K562 (cell line): ENCODE results near the gene SKP2. TPM values are rescaled to one million over a fixed set of nuclear protein-coding genes. Genes with fewer than 3 reads are reported as not detected.

Source experiments
- ATAC-seq: fragments of 200-7000 bp; cut with Tn5 transposase; 3 replicates; pipeline ENCODE4 v1.9.1; 2020; ENCODE audit warnings: moderate library complexity
- BruUV-seq: library from RNA; stranded (reverse); fragments of 400-500 nt; replicated peaks from 2 replicates; lab custom pipeline; 2021; lab: Mats Ljungman, UMichigan
- CTCF ChIA-PET: fragments of 300-600 bp; formaldehyde crosslinking; extraction: SDS; loops from one replicate; lab custom pipeline; 2021; ENCODE audit warnings: low intra/inter-chr PET ratio; lab: Yijun Ruan, JAX
- POLR2A ChIA-PET: fragments of 300-600, 350-650 bp; sonication (Branson Sonifier 250); formaldehyde crosslinking; extraction: SDS; loops from one replicate; lab custom pipeline; 2021; ENCODE audit warnings: antibody characterized with exemption, inconsistent platforms; lab: Yijun Ruan, JAX
- DNase-seq, 4 experiments: peaks; one replicate each; pipeline versions ENCODE4 v3.0.0 to v3.0.0-alpha.2; 2011 to 2018; ENCODE audit warnings: low spot score in 3 of 4, mixed read lengths in 3 of 4; ENCODE audit errors: extremely low read depth in 1 of 4
- FAIRE-seq: peaks from 2 replicates; lab custom pipeline; 2011; peaks lifted over from hg19 to GRCh38; lab: Jason Lieb, UNC
- H2AFZ ChIP-seq: 2 replicates; pipeline ENCODE4 v1.6.0; 2011; ENCODE audit warnings: low read depth, low read length, control low read depth, inconsistent platforms
- H3K27ac ChIP-seq: fragments of 200-600 bp; 3 replicates; pipeline ENCODE4 v1.8.0; 2011; ENCODE audit warnings: low read depth, mild to moderate bottlenecking, control low read depth, inconsistent platforms, low read length, moderate library complexity, mixed read lengths; ENCODE audit errors: extremely low read depth
- H3K27me3 ChIP-seq, 2 experiments: fragments of 300-600 bp in 1 of 2; 2 replicates in 1 of 2; 3 replicates in 1 of 2; pipeline versions ENCODE4 v1.6.0 to v1.8.0; 2011; ENCODE audit warnings: inconsistent platforms in 2 of 2, low read length in 2 of 2, mild to moderate bottlenecking in 1 of 2, mixed read lengths in 1 of 2, moderate library complexity in 1 of 2; ENCODE audit not compliant: control insufficient read depth in 2 of 2, insufficient read depth in 2 of 2
- H3K36me3 ChIP-seq: fragments of 300-600 bp; 3 replicates; pipeline ENCODE4 v1.8.0; 2011; ENCODE audit warnings: mild to moderate bottlenecking, low read length, inconsistent platforms; ENCODE audit not compliant: control insufficient read depth, insufficient read depth
- H3K4me1 ChIP-seq, 2 experiments: fragments of 200-600 bp in 1 of 2; replicated peaks in 1 of 2; 2 replicates in 1 of 2; 3 replicates in 1 of 2; pipeline versions ENCODE4 v1.5.1 to v1.8.0; 2011; ENCODE audit warnings: inconsistent platforms in 2 of 2, low read length in 2 of 2, mild to moderate bottlenecking in 1 of 2, mixed read lengths in 1 of 2, moderate library complexity in 1 of 2; ENCODE audit not compliant: control insufficient read depth in 2 of 2, insufficient read depth in 2 of 2
- H3K4me2 ChIP-seq: 2 replicates; pipeline ENCODE4 v1.6.1; 2011; ENCODE audit warnings: low read length, control low read depth, inconsistent platforms, mixed read lengths; ENCODE audit not compliant: insufficient read depth
- H3K4me3 ChIP-seq: fragments of 200-600 bp; sonication (generic), shearing (Covaris generic); 2 replicates; pipeline ENCODE4 v1.5.1; 2016; ENCODE audit warnings: control low read depth, inconsistent platforms
- H3K79me2 ChIP-seq: fragments of 200-600 bp; 3 replicates; pipeline ENCODE4 v1.8.0; 2011; ENCODE audit warnings: low read length, inconsistent platforms; ENCODE audit not compliant: control insufficient read depth, insufficient read depth
- H3K9ac ChIP-seq, 2 experiments: 2 replicates each; pipeline versions ENCODE4 v1.6.0 to v1.6.1; 2011; ENCODE audit warnings: low read depth in 2 of 2, low read length in 2 of 2, control low read depth in 1 of 2, inconsistent platforms in 1 of 2, mild to moderate bottlenecking in 1 of 2, mixed read lengths in 1 of 2; ENCODE audit not compliant: insufficient read depth in 1 of 2
- H3K9me1 ChIP-seq: one replicate; pipeline ENCODE4 v1.6.0; 2011; ENCODE audit warnings: inconsistent platforms, mild to moderate bottlenecking, low read length, moderate library complexity; ENCODE audit not compliant: control insufficient read depth, insufficient read depth
- H3K9me3 ChIP-seq: replicated peaks from 2 replicates; pipeline ENCODE4 v1.5.1; 2011; ENCODE audit warnings: low read depth, low read length, inconsistent platforms; ENCODE audit not compliant: control insufficient read depth, insufficient read depth
- H4K20me1 ChIP-seq: replicated peaks from 2 replicates; pipeline ENCODE4 v1.6.1; 2011; ENCODE audit warnings: low read length, inconsistent platforms, mixed read lengths; ENCODE audit not compliant: control insufficient read depth, insufficient read depth
- CBX3 ChIP-seq, 2 experiments: IDR thresholded peaks; 1 replicate in 1 of 2; 2 replicates in 1 of 2; pipeline ENCODE4 v1.6.1; 2012; ENCODE audit warnings: inconsistent platforms in 2 of 2, low read length in 2 of 2, borderline replicate concordance in 1 of 2, control low read depth in 1 of 2
- MTF1 ChIP-seq: fragments of 250-450 bp; sonication (Bioruptor Pico); IDR thresholded peaks from 2 replicates; pipeline ENCODE4 v1.9.0; 2021; ENCODE audit warnings: moderate library complexity, mild to moderate bottlenecking, inconsistent platforms, borderline replicate concordance
- NEUROD1 ChIP-seq: fragments of 150-350 bp; IDR thresholded peaks from 2 replicates; pipeline ENCODE4 v1.6.1; 2014; ENCODE audit warnings: borderline replicate concordance, low read length, low read depth; ENCODE audit not compliant: partially characterized antibody
- POLR2G ChIP-seq: fragments of 200-400 bp; formaldehyde crosslinking; IDR thresholded peaks from 2 replicates; pipeline ENCODE4 v1.6.1; 2017; ENCODE audit warnings: low read depth, mild to moderate bottlenecking, antibody characterized with exemption, low read length, moderate library complexity
- ZNF3 ChIP-seq: fragments of 250-450 bp; sonication (Bioruptor Pico); IDR thresholded peaks from 2 replicates; pipeline ENCODE4 v1.5.0; 2021; ENCODE audit warnings: mild to moderate bottlenecking, moderate library complexity
- WGBS: fragments of 100-300 bp; shearing (Covaris generic); methylation state at CpG from one replicate; pipeline ENCODE4 v1.1.6; 2016; ENCODE audit warnings: low coverage, mixed read lengths; ENCODE audit not compliant: insufficient coverage; ENCODE audit errors: missing lambda C conversion rate; 5-methylcytosine and 5-hydroxymethylcytosine counted together
- in situ Hi-C: fragments of 300-500 bp; cut with MboI; formaldehyde crosslinking; loops from 4 replicates; pipeline ENCODE4 v1.15.0; 2018; ENCODE audit warnings: inconsistent platforms, mixed read lengths
- intact Hi-C: fragments of 100-400 bp; cut with micrococcal nuclease; formaldehyde crosslinking; loops from 2 replicates; pipeline ENCODE4 v1.14.2; 2022
- polyA plus RNA-seq, 8 experiments: library from polyadenylated mRNA; depleted of rRNA in 4 of 8; stranded (reverse) in 5 of 8; unstranded in 3 of 8; fragments of >200 nt; fragmentation: Nextera tagmentation in 2 of 8; fragmentation: Illumina TruSeq in 1 of 8; extraction: Ambion mirVana in 2 of 8; extraction: Trizol in 1 of 8; gene quantifications; 2 replicates each; pipeline versions ENCODE4 v1.2.1 to v1.2.3, GENCODE V29; 2011 to 2014; ENCODE audit warnings: inconsistent platforms in 1 of 8, missing spikeins in 1 of 8
- total RNA-seq, 7 experiments: library from RNA; depleted of rRNA in 6 of 7; stranded (reverse); fragments of >200 nt in 6 of 7; fragmentation: Illumina TruSeq in 2 of 7; extraction: Trizol in 2 of 7; gene quantifications; 2 replicates each; pipeline versions ENCODE4 v1.2.1 to v1.2.3, GENCODE V29; 2011 to 2021; ENCODE audit warnings: low replicate concordance in 1 of 7
- TF ChIP-seq, protein P1 (sequence below): fragments of 450-650 bp; IDR thresholded peaks from 2 replicates; pipeline ENCODE4 v1.6.1; 2018; ENCODE audit warnings: mild to moderate bottlenecking, low read depth; ENCODE audit not compliant: partially characterized antibody

SKP2 gene
- total and polyA plus RNA-seq, 9 of the 15 experiments (the other 6 are each of a cell fraction or from before 2014, with no cell fraction given), result 30.0 to 97.5 (median 80.8) TPM

GRCh38 chr5:36136581-36136980, 15.3 kb upstream of the SKP2 start (continued):
- TF ChIP-seq ZNF3, result no peak

GRCh38 chr5:36138900-36139683, 12.8 kb upstream of the SKP2 start:
- ChIA-PET CTCF (no interaction called here), POLR2A (interaction anchor here (0.6 to 1.3 kb wide), 6 partner anchors 10 to 65 kb away, joined by 3 to 8 read pairs (median 4); partner anchors contain the start of genes LMBRD2 and SKP2)
- peak; percentile 49 for ATAC-seq
- Histone ChIP-seq H3K4me2 (no peak overlapping the region), H2AFZ (no peak overlapping the region), H3K9me1 (no peaks in the 10 kb centered on the region), H3K4me3 (no peak overlapping the region), H3K9ac (no peak overlapping the region), H4K20me1 (no peaks in the 10 kb centered on the region), H3K4me1 (peaks cover 0 to 3% of the 10 kb centered on the region in 2 experiments; a peak in 1 of 5 replicates), H3K27me3 (no peaks in the 10 kb centered on the region), H3K27ac (no peak overlapping the region), H3K9me3 (peaks cover 2% of the 10 kb centered on the region; the same call in 1 of the 2 replicates), H3K79me2 (no peaks in the 10 kb centered on the region), H3K36me3 (peaks cover 33% of the 10 kb centered on the region; the same call in 2 of the 3 replicates)
- in situ Hi-C loops, result no loop called here
- no peak for TF ChIP-seq MTF1 (CRISPR knock-in tag)
- peak in 1 of 2 experiments; percentile 66; a peak in 1 of 3 replicates for TF ChIP-seq CBX3 (IDR thresholded peaks at IDR 0.05; ENCODE audit: borderline replicate concordance in 1 of 2, low read length in 2 of 2)
- TF ChIP-seq POLR2G, result peak; percentile 38
- TF ChIP-seq, protein P1, sequence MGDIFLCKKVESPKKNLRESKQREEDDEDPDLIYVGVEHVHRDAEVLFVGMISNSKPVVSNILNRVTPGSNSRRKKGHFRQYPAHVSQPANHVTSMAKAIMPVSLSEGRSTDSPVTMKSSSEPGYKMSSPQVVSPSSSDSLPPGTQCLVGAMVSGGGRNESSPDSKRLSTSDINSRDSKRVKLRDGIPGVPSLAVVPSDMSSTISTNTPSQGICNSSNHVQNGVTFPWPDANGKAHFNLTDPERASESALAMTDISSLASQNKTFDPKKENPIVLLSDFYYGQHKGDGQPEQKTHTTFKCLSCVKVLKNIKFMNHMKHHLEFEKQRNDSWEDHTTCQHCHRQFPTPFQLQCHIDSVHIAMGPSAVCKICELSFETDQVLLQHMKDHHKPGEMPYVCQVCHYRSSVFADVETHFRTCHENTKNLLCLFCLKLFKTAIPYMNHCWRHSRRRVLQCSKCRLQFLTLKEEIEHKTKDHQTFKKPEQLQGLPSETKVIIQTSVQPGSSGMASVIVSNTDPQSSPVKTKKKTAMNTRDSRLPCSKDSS, result peak; percentile 19
- no peak for TF ChIP-seq NEUROD1
- intact Hi-C loops, result no loop called here
- FAIRE-seq, result no peak
- no TSS peak for BruUV-seq
- DNase-seq, result no peak
- 81% methylated on average over 7 of the region's 7 CpGs for WGBS
